Measurements from ENCODE around the gene CSF2.
A peak's percentile ranks its signal among the peaks of the same experiment; 100 is the strongest.

The CSF2 gene

DNA sequence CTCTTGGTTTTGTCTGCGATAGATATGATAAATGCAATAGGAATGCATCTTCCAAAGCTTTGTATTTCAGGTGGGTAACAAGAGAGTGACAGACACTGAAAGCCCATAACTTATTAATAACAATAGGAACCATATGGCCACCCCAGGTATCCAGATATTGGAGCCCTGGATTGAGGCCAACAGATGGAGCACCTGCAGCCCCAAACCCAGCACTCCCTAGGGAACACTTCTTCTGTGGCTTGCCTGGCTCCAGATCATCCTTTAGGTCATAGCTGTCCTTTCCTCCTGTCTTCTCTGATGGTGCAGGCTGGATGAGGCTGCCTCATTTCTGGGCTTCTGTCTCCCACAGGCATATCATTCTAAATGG is 18.2 kb upstream of the CSF2 start:
- no peak for DNase-seq (ENCODE audit: low spot score)

- DNase-seq (ENCODE audit: low spot score), result no peak
These were observed 17.6 kb upstream of the CSF2 start for GRCh38 chr5:132055808-132056609.

DNA sequence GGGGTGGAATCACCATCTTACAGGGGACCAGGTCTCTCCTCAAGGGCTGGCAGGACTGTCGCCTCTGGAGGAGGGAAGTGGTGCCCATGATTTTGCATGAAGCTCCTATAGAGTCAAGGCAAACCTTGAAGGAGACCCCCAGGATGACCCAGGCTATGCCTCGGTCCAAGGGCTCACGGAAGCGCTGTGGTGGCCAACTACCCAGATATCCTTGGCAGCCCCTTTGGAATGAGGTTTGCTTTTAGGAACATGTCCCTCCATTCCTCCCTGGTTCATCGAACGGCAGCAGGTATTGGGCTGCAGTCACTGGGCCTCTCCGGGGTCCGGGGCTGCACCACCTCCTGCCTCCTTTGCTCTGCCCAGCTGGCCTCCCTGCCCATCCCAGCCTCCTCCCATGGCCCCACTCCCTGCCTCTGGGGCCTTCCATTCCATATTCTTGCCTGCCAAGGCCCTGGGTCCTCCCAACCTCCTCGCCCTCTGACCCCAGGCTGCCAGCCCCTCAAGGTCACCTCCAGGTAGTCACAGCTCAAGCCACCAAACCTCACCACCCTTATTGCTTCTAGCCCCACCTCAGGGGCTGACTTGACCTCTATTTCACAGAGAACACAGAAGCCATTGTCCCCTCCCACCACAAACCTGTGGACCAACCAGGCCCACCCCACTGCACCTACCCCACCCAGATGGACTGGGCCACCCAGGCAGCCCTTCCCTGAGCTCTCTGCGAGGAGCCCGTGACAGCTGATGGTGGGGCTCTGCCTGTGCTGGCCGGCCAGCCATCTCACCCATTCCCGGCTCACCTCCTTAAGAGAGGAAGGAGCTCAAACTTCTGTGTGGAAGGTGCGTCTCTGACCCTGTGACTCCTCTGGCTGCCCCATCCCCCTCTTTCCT is 16.7 kb upstream of the CSF2 start:
- no peak for DNase-seq (ENCODE audit: low spot score)

GRCh38 chr5:132057498-132058255 is 15.9 kb upstream of the CSF2 start:
- no peak for DNase-seq (ENCODE audit: low spot score)

DNA sequence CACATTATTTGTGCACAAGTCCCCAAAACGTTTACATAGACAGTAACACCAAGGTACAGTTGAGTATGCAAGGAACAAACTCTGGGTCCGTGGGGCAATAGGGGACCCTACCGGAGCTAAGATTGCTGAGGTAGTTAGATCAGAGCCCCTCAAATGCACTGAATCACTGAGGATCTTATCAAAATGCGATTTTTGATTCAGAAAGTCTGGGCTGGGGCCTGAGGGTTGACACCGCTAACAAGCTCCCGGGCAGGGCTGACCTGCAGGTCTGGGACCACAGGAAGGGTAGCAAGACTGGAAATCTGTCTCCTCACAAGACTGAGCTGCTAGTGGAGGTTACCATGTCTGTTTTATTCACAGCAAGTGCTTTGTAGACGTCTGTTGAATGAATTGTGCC is 14.9 kb upstream of the CSF2 start:
- DNase-seq (ENCODE audit: low spot score), result no peak

DNA sequence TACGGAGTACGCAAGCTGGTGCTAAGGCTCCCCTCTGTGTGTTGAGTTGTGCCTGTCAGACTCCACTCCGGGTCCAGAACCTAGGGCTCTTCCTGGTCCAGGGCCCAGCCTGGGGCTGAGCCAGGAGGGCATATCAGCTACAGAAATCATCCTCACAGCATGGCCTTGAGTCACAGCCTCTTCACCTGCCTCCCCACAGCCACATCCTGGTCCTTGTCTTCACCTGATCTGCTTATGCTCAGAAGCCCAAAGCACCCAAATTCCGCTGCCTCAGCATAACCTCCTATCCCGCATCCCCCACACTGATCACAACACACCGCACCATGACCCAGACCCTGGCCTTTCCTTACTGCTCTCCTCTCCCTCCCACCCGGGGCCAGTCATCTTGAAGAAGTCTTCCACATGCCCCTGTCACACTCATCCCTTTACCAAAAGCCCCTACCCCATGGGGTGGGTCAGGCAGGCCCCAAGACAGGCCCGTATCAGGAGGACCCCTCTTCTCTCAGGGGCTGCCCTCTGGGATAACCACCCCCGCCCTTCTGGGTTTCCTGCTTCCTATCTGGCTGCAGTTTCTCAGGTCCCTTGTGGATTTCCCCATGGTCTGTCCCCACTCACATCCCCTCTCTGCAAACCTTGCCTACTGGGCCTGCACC is 14.4 kb upstream of the CSF2 start:
- no peak for DNase-seq (ENCODE audit: low spot score)

GRCh38 chr5:132059696-132060500 is 13.7 kb upstream of the CSF2 start:
- DNase-seq (ENCODE audit: low spot score), result no peak

DNA sequence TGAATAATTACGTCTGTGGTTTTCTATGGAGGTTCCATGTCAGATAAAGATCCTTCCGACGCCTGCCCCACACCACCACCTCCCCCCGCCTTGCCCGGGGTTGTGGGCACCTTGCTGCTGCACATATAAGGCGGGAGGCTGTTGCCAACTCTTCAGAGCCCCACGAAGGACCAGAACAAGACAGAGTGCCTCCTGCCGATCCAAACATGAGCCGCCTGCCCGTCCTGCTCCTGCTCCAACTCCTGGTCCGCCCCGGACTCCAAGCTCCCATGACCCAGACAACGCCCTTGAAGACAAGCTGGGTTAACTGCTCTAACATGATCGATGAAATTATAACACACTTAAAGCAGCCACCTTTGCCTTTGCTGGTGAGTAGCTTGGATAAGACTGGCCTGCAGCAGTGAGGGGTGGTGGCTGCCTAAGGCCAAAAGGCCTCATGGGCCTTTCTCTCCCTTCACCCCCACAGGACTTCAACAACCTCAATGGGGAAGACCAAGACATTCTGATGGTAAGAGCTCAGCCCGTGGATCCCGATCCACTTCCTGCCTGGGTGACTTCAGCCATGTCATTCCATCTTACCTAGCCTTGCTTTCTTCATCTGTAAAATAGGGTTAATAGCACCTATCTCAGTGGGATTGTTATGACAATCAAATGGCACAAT is 13.0 kb upstream of the CSF2 start, which contains the start of gene IL3:
Gene IL3 (plus strand): TSS at position 155 of the 661 bp plus-strand sequence. CDS start 52 bp downstream, at position 207.
- DNase-seq (ENCODE audit: low spot score), result no peak

DNA sequence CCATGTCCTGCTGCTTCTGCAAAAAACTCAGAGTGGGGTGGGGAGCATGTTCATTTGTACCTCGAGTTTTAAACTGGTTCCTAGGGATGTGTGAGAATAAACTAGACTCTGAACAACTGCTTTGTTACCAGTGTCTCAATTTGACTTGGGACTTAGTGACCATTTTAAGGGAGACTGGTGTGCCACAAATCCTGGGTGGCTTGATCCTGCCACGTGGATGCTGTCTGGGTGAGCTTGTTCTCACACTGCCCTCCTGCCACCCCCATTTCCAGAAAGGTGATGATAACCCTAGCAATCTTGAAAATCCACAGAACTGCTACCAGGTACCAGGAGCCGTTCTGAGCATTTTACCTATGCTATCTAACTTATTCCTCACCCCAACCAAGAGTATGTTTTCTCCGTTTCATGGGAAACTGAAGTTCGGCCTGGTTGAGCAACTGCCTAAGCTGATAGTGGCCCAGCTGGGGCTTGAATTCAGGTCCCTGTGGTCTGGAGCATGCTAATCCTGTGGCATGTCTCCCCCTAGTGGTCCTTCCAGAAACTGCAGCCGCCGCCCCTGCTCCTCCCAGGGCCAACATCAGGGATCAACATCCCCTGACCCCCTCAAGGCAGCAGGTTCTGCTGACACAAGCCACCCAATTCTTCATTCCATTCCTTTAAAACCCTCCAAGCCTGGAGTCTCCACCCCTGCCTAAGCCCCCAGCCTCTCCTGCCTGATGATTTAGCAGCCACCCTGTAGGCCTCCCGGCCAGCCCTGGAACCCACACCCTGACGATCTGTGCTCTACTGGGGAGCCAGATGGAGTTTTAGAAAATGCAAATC is 10.3 kb upstream of the CSF2 start:
- DNase-seq (ENCODE audit: low spot score), result peak; percentile 61

DNA sequence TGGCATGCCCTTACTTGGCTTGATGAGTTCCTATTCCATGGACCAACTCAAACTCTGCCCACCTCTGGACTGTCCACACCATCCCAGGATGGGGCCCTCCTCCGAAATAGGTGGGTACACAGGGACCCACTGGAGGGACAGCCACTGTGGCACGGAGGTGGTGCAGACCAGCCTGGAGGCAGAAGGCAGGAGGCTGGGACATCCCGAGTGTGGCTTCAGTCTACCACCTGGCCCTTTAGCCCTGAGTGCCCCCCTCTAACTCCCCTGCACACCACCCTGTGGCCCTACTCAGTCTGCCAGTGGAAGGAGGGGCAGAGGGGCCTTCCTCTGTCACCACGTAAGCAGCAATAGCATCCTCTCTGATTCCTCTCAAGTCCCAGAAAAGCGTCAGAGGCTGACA is 9.4 kb upstream of the CSF2 start:
- DNase-seq (ENCODE audit: low spot score), result no peak

DNA sequence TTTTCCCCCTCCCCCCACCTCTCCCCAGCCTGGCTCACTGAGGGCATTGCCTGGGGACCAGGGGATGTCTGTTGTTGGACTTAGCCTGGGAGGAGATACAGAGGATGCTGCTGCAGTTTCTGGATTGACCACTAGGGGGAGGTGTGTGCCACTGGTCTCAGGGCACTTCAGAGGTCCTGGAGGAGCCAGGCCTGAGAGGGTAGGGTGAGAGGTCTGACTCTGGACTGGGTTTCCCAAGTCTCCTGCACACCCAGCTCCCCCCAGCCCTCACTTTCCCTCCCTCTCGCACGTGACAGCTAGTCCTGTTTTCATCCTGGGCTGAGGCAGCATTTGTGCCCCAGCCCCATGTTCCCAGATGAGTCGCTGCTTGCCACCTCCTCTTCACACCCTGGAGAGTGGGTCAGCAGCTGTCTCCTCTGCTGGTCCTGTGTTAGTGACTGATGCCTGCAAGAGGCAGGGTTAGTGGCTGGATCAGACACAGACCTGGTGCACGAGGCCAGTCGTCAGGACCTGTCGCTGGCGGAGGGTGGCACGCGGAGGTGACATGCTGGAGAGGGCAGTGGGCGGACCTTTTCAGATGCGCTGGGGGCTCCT is 8.8 kb upstream of the CSF2 start:
- DNase-seq (ENCODE audit: low spot score), result peak; percentile 85

DNA sequence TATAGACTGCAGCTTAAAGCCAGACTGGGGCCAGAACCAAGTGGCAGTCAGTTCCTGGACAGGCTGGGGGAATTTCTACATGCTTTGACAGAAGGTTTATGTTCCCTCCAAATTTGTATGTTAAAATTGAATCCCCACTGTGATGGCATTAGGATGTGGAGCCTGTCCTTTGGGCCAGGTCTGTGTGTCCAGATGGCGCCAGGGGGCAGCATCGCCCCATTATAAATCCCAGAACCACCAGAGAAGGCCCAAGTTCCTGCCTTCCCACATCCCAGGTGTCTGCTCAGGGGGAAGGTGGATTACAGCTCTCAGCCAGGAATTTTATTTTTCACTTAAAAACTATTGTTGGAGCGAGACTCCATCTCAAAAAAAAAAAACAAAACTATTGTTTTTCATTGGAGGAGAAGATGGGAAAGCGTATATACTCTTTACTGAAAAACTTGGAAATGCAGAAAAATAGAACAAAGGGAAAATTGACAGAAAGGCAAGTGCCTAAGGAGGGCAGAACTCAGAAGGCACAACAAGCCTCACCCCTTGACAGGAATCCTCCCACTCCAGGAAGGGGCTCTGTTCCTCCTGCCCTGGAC is 8.1 kb upstream of the CSF2 start:
- DNase-seq (ENCODE audit: low spot score), result peak; percentile 88

- DNase-seq (ENCODE audit: low spot score), result no peak
These were observed 7.5 kb upstream of the CSF2 start for GRCh38 chr5:132065951-132066701.

DNA sequence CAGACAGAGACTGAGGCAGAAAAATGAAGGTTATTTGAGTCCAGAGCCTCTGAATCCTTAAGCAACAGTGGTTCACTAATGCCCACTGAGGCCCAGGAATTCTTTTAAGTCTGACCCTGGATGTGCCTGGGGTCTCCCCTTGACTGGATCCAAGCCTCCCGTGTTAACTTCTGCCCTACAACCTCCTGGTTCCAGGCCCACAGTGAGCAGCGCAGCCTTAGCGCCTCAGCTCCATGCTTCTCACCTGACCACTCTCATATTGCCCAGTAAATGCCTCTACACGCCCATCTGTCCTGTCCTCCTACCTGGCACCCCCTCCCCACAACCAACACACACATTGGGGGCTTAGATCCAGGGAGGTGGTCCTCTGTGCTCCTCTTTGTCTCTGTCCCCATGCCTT is 6.7 kb upstream of the CSF2 start:
- DNase-seq (ENCODE audit: low spot score), result no peak

DNA sequence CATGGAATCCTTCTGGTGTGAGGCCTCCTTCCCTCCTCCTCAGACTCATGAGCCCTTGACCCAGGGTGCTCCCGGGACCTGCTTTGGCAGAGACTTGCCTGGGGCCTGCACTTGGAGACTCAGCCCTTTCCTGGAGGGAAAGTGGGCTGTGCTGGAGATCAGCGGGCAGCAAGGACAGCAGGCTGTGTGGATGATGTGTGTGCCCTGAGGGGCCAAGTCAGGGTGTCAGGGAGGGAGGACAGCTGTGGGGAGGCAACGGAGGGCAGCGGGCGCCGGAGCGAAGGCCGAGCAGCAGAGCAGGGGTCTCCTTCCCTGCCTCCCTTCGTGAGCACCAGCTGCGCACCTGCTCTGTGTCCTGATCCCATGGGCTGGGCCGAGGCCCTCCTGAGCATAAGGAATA is 6.1 kb upstream of the CSF2 start:
- no peak for DNase-seq (ENCODE audit: low spot score)

DNA sequence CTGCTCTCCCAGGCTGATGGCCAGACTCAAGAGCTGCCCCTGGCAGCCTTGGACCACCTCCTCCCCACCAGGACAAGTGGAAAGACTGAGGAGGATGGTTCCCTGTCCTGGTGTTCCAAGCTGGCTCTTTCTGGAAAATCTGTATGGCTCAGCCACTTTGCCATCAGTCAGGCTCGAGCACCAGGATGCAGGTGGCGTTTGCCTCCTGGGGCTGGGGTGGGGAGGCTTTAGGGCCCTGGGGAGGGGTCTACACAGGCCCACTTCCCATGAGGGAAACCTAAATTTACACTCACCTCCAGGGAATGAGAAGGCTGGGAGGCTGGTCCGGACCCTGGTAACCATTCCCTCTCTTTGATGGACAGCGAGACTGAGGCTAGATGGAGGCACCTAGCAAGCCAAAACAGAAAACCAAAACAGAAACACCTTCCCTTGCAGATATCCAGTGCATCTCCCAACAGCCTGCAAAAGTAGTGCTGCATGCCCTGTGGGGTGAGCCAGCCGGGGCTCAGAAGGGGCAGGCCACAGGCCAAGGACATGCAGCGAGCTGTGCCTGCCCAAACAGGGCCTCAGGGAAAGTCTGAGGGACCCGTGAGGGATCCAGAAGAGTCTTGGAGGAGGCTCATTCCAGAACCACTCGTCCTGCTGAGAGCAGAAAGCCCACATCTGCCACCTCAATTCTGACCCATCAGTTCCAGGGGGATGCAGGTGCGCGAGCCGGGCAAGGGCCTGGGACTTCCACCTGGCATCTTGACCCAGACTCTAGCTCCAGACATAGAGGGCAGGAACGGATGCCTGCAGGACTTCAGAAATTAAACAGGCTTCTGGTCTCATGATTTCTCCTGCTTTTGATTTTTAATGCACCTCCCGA is 5.4 kb upstream of the CSF2 start:
- no peak for DNase-seq (ENCODE audit: low spot score)

- no peak for DNase-seq (ENCODE audit: low spot score)
These were observed 4.0 kb upstream of the CSF2 start for GRCh38 chr5:132069561-132069960.
